Effector CD8-positive, alpha-beta T cell (primary cell): ENCODE results near the gene BOLA3.
A peak's percentile ranks its signal among the peaks of the same experiment; 100 is the strongest.
"Not testable (repeated sequence)": the region's sequence is repeated elsewhere in the genome, so short reads cannot be mapped to it uniquely, and the experiment has no call there.

Source experiments
- DNase-seq: peaks from one replicate; lab custom pipeline; 2025; lab: John Stamatoyannopoulos, UW

Gene BOLA3

GRCh38 chr2:74148457-74149246 lies 940 bp upstream of the BOLA3 start:
- no peak for DNase-seq

- DNase-seq, result no peak
These were observed 584 bp downstream of the BOLA3 start for GRCh38 chr2:74146929-74147726.

GRCh38 chr2:74142340-74142739 lies 5.4 kb downstream of the BOLA3 start:
- no peak for DNase-seq

GRCh38 chr2:74138600-74139323 lies 8.9 kb downstream of the BOLA3 start:
- DNase-seq, result no peak

GRCh38 chr2:74137651-74138599 lies 9.8 kb downstream of the BOLA3 start:
- DNase-seq, result no peak

GRCh38 chr2:74131901-74132300 lies 15.8 kb downstream of the BOLA3 start:
- no peak for DNase-seq

GRCh38 chr2:74130211-74130995 lies 17.3 kb downstream of the BOLA3 start:
- no peak for DNase-seq

GRCh38 chr2:74128206-74128605 lies 19.5 kb downstream of the BOLA3 start:
- no peak for DNase-seq

GRCh38 chr2:74123955-74124354 lies 23.8 kb downstream of the BOLA3 start:
- not testable (repeated sequence) for DNase-seq

- DNase-seq, result not testable (repeated sequence)
These were observed 25.9 kb downstream of the BOLA3 start for GRCh38 chr2:74121846-74122245.

GRCh38 chr2:74119912-74120825 lies 27.5 kb downstream of the BOLA3 start:
- peak; percentile 66 for DNase-seq

- no peak for DNase-seq
These were observed 28.4 kb downstream of the BOLA3 start for GRCh38 chr2:74119339-74119738.

GRCh38 chr2:74111380-74111779 lies 36.3 kb downstream of the BOLA3 start:
- no peak for DNase-seq

- DNase-seq, result no peak
These were observed 37.2 kb downstream of the BOLA3 start for GRCh38 chr2:74110537-74110936.

GRCh38 chr2:74109551-74109950 lies 38.2 kb downstream of the BOLA3 start:
- DNase-seq, result no peak

- DNase-seq, result no peak
These were observed 40.6 kb downstream of the BOLA3 start for GRCh38 chr2:74107071-74107470.

- DNase-seq, result no peak
These were observed 42.3 kb downstream of the BOLA3 start for GRCh38 chr2:74105413-74105812.

GRCh38 chr2:74104839-74105238 lies 42.9 kb downstream of the BOLA3 start:
- no peak for DNase-seq

GRCh38 chr2:74103763-74104162 lies 43.9 kb downstream of the BOLA3 start:
- no peak for DNase-seq
